Measurements from ENCODE around the gene NEIL3. TPM values are rescaled to one million over a fixed set of nuclear protein-coding genes. Genes with fewer than 3 reads are reported as not detected.

Gene NEIL3
- total RNA-seq, 1 donor from 2014 or later, result 18.2 TPM

DNA sequence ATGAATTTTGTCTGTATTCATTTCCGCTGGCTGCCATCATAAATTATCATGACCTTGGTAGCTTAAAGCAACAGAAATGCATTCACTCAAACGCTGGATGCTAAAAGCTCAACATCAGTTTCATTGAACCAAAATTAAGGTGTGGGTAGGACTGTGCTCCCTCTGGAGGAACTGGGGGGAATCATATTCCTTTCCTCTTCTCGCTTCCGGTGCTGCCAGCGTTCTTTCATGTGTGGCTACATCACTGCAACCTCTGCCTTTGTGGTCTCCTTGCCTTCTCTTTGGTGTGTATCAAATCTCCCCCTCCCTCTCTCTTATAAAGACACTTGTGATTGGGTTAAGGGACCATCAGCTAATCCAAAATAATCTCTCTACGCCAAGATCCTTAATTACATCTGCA is 39.5 kb downstream of the NEIL3 start:
- Mint-ChIP-seq H3K36me3 (ENCODE audit: low read depth) (peaks cover 31% of the 10 kb centered on the region), H3K4me3 (no peak overlapping the region), H3K27ac (ENCODE audit: unreplicated experiment) (no peak overlapping the region), H3K9me3 (no peaks in the 10 kb centered on the region), H3K27me3 (ENCODE audit: low read depth) (no peaks in the 10 kb centered on the region), H3K4me1 (no peaks in the 10 kb centered on the region)
- TF ChIP-seq, protein P1, sequence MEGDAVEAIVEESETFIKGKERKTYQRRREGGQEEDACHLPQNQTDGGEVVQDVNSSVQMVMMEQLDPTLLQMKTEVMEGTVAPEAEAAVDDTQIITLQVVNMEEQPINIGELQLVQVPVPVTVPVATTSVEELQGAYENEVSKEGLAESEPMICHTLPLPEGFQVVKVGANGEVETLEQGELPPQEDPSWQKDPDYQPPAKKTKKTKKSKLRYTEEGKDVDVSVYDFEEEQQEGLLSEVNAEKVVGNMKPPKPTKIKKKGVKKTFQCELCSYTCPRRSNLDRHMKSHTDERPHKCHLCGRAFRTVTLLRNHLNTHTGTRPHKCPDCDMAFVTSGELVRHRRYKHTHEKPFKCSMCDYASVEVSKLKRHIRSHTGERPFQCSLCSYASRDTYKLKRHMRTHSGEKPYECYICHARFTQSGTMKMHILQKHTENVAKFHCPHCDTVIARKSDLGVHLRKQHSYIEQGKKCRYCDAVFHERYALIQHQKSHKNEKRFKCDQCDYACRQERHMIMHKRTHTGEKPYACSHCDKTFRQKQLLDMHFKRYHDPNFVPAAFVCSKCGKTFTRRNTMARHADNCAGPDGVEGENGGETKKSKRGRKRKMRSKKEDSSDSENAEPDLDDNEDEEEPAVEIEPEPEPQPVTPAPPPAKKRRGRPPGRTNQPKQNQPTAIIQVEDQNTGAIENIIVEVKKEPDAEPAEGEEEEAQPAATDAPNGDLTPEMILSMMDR (conservative IDR thresholded peaks at IDR 0.05), result no peak
- DNase-seq (ENCODE audit: low read depth, low spot score), result no peak

DNA sequence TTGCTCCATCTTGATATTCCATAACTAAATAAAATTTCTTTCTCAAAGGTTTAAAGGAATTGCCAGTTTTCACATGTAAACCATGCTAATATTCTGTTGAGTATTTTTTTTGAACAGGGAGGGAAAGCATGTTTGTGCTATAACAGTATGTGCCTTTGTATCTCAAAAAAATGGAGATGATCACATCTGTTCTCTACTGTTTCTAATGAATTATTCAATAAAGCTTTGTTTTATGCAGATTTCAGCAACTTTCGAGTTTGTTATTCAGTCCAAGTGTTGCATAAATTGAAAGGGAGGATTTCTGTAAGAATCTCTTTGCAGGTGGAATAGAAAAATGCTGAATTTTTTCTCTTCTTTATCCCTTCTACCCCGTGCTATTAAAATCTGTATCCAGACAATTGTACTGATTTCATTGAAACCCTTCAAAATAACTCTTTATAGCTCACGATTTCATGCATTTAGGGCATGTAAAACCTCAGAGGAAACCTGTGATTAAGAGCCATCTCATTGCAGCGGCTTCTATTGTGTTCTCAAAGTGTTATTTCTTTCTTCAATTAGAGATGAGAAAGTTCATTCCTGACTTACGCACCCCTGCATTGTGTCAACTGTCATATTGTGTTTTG is 42.1 kb downstream of the NEIL3 start:
- Mint-ChIP-seq H3K4me1 (no peaks in the 10 kb centered on the region), H3K27ac (ENCODE audit: unreplicated experiment) (no peak overlapping the region), H3K4me3 (no peak overlapping the region), H3K27me3 (ENCODE audit: low read depth) (no peaks in the 10 kb centered on the region), H3K36me3 (ENCODE audit: low read depth) (peaks cover 27% of the 10 kb centered on the region), H3K9me3 (no peaks in the 10 kb centered on the region)
- TF ChIP-seq, protein P1 (conservative IDR thresholded peaks at IDR 0.05), result no peak
- no peak for DNase-seq (ENCODE audit: low read depth, low spot score)

DNA sequence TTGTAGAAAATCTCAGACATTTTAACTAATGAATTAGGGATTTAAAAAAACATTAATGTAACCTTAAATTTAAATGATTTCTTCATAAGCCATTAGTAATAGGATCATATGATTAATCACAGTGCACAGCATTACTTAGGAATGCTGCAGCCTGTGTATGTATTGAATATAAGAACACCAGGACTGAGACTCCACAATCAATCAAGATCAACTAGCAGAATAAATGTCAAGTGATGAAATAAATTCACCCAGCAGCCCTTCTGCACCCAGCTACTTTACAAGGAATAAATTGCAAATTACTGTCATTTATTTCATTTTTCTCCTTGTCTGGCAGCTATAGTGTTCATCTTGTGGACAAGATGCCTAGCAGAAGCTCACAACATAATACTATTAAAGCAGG is 46.5 kb downstream of the NEIL3 start:
- Mint-ChIP-seq H3K36me3 (ENCODE audit: low read depth) (peaks cover 12% of the 10 kb centered on the region), H3K4me3 (no peak overlapping the region), H3K4me1 (no peaks in the 10 kb centered on the region), H3K27ac (ENCODE audit: unreplicated experiment) (no peak overlapping the region), H3K27me3 (ENCODE audit: low read depth) (no peaks in the 10 kb centered on the region), H3K9me3 (no peaks in the 10 kb centered on the region)
- TF ChIP-seq, protein P1 (conservative IDR thresholded peaks at IDR 0.05), result no peak
- DNase-seq (ENCODE audit: low read depth, low spot score), result no peak

DNA sequence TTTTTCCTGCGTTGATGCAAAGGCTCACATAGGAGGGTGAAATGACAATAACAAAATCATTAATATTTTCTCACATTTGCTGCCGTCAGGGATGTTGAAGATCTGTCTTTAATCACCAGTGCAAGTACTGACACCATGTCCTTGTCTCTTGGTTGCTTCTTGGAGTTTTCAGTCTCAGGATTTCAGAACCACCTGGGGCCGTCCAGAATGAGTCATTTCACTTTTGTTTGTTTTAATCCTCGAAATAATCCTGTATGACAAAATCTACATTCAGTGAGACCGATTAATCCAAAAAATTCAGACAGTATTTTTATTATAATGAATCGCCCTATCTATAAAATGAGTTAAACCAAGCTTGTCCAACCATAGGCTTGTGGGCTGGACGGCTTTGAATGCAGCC is 47.2 kb downstream of the NEIL3 start:
- H3K27me3 Mint-ChIP-seq (ENCODE audit: low read depth), result no peaks in the 10 kb centered on the region
- no peak for DNase-seq (ENCODE audit: low read depth, low spot score)
- no peak overlapping the region for H3K27ac Mint-ChIP-seq (ENCODE audit: unreplicated experiment)
- TF ChIP-seq, protein P1 (conservative IDR thresholded peaks at IDR 0.05), result no peak
- H3K9me3 Mint-ChIP-seq, result no peaks in the 10 kb centered on the region
- no peaks in the 10 kb centered on the region for H3K4me1 Mint-ChIP-seq
- no peak overlapping the region for H3K4me3 Mint-ChIP-seq
- peaks cover 12% of the 10 kb centered on the region for H3K36me3 Mint-ChIP-seq (ENCODE audit: low read depth)

DNA sequence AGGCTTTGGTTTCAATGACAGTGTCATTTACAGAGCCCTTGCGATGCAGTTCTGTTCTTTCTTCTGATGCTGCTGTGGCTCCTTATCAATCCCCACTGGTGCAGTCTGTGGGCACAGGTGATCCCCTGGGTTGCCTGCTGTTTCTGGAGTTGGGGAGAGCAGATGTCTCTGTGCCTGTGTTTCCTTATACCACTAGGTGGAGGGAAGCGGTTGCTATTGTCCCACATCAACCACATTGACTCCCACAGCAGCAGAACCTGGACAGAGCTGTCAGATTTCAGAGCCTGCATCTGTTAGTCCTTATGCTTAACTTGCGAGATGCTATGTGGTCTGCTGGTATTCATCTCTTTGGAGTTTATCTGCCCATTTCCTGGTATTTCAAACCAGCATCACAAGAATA is 57.7 kb downstream of the NEIL3 start:
- Mint-ChIP-seq H3K27ac (ENCODE audit: unreplicated experiment) (no peak overlapping the region), H3K27me3 (ENCODE audit: low read depth) (no peaks in the 10 kb centered on the region), H3K9me3 (no peaks in the 10 kb centered on the region), H3K36me3 (ENCODE audit: low read depth) (peaks cover 15% of the 10 kb centered on the region), H3K4me3 (no peak overlapping the region), H3K4me1 (no peaks in the 10 kb centered on the region)
- no peak for DNase-seq (ENCODE audit: low read depth, low spot score)
- TF ChIP-seq, protein P1 (conservative IDR thresholded peaks at IDR 0.05), result peak; percentile 33
